Astrocyte (in vitro differentiated cells and primary cell): ENCODE data around the gene CCDC120.

Experiments
- EZH2 ChIP-seq: IDR thresholded peaks from 2 replicates; pipeline ENCODE4 v1.6.1; 2012; ENCODE audit warnings: mild to moderate bottlenecking, low read length, inconsistent platforms; ENCODE audit not compliant: insufficient read depth
- TF ChIP-seq, protein P1 (sequence below): IDR thresholded peaks from 2 replicates; pipeline ENCODE4 v1.5.1; 2011; ENCODE audit warnings: low read depth, mild to moderate bottlenecking, inconsistent platforms, low read length, moderate library complexity; ENCODE audit not compliant: insufficient read depth

DNA sequence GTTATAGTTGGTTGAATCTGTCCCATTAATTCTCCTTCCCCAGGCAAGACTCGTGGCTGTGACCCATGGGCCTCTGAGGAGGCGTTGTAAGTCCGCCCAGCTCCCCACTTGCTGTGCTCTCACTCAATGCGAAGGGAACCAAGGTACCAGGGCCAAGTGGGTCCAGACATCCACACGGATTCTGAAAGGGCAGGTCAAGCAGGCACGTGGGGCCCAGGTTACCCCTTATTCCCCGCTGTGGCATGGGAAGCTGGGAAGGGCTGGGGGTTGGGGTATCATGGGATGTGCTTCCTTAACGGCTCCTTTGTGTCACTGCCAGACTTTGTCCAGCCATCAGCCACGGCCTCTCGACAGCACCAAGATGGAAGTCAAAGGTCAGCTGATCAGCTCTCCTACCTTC is 3.1 kb downstream of the CCDC120 start:
- TF ChIP-seq, protein P1, sequence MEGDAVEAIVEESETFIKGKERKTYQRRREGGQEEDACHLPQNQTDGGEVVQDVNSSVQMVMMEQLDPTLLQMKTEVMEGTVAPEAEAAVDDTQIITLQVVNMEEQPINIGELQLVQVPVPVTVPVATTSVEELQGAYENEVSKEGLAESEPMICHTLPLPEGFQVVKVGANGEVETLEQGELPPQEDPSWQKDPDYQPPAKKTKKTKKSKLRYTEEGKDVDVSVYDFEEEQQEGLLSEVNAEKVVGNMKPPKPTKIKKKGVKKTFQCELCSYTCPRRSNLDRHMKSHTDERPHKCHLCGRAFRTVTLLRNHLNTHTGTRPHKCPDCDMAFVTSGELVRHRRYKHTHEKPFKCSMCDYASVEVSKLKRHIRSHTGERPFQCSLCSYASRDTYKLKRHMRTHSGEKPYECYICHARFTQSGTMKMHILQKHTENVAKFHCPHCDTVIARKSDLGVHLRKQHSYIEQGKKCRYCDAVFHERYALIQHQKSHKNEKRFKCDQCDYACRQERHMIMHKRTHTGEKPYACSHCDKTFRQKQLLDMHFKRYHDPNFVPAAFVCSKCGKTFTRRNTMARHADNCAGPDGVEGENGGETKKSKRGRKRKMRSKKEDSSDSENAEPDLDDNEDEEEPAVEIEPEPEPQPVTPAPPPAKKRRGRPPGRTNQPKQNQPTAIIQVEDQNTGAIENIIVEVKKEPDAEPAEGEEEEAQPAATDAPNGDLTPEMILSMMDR = no peak
- no peak for TF ChIP-seq EZH2
